Stimulated activated CD4-positive, alpha-beta T cell treated with anti-CD3 and anti-CD28 coated beads, TNF-alpha, amount 100 ng/mL, for 24 hours (primary cell): ENCODE measurements around the gene SGK2.
"Not testable (repeated sequence)": the region's sequence is repeated elsewhere in the genome, so short reads cannot be mapped to it uniquely, and the experiment has no call there.

ENCODE experiments used
- DNase-seq, 3 experiments: peaks; one replicate each; pipeline ENCODE4 v3.0.0-alpha.2; 2020; ENCODE audit warnings: low read depth in 3 of 3

The SGK2 gene

DNA sequence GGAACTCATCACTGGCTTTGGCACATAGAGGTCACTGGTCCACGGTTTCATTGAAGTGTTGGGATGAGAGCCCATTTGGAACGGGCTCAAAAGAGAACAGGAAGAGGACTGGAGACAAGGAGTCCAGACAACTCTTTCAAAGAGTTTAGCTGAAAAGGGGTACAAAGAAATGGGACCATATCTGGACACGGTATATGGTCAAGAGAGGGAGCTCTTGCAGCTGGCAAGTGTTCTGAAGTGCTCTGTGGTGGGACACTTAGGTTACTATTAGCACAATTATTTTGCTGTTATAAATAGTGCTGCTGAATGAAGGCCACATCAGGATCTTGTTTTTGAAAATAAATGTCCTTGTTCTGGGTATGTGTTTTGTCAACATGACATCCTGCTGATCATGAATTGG, 4.6 kb downstream of the SGK2 start:
- DNase-seq, result no peak

DNA sequence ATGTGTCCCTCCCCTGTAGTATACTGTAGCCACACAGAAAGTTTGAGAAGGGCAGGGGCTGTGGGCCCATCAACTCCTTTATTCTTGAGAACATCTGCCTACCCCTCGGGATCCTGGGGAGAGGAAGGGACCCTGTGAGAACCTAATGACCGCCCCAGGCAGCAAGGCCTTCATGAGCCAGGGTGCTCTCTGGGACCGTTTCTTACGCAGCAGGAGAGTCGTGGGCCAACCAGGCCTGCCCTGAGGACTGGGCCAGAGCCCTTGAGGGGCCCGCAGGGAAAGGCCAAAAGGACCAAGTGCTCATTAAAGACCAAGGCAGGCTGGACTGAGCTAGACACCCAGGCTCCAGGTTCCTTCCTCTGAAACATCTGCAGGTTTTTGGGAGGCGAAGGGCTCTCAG, 5.2 kb downstream of the SGK2 start:
- DNase-seq, result no peak

DNA sequence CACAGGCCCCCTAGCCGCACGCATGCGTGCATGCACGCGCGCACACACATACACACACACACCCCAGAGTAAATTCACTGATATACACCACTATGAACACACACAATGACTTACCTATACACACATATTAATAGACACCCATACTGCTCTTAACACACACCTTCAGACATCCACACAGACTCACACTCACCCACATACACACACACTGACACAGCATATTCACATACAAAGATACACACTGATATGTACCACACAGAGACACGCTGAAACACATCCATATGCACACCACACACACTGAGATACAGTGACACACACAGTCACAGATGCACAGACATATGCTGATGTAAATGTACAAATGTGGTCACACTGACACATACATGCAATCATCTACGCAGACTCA, 5.6 kb downstream of the SGK2 start:
- no peak for DNase-seq

DNA sequence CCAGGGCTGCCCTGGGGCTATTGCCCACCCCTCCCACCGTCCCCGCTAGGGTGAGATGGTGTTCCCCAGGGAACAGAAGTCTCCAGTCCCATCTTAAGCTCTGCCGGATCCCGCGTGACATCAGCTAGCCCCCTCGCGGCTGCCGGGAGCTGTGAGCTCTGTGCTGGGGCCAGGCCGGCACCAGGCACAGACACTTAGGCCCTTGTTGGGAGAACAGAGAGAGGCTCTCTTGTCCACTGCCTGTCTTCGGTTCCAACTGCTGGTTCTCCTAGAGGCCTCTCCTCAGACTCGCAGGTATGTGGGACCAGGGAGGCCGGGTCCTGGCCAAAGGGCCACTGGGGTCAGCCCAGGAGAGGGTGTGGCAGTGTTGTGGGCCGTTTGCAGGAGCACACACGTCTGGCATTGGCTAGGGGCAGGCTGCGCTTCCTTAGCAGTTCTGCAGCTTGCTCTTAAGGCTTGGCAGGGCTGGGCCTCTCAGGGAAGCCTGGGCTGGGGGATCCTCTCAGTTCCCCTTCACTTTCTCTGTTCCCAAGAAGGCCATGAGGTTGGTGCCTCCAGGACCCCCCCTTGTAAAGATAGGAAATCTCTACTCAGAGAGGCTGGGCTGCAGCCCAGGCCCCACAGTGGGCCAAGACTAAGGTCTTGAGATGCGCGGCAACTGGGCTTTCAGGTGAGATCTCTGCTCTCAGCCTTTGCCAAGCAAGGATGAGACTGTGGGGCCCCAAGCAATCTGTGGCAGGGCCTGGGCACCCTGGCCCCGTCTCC, 6.3 kb downstream of the SGK2 start:
- no peak for DNase-seq

DNA sequence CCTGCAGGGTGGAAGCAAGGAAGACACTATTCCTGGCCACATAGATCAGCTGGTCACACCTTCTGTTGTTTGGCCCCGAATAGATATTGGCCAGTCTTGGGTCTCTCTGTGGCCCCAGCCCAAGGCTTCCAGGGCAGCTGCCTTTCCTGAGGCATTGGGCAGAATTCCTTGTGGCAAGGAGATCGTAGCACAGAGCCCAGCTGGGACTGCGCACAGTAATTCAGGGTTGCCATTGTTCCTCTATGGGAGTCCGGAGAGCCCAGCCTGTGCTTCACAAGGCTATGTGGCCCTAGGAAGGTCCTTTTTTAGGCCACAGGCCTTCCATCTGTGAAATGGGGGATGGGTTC, 6.9 kb downstream of the SGK2 start:
- no peak for DNase-seq

DNA sequence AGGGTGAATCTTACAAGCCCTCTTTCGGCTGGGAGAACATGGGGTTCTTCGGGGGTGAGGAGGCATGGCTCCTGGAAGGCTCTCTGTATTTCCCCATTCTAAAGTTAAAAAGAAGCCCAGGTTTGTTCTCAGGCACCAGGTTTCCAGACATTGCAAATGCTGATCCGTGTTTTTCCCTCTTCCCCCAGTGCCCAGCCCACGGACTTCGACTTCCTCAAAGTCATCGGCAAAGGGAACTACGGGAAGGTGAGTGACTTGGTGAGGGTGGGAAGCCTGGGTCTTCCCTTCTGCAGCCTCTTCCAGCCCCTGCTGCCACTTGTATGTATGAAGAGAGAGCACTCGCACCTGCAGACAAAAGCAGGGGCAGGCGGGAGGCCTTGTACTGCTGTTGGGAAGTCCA, 8.7 kb downstream of the SGK2 start:
- no peak for DNase-seq

DNA sequence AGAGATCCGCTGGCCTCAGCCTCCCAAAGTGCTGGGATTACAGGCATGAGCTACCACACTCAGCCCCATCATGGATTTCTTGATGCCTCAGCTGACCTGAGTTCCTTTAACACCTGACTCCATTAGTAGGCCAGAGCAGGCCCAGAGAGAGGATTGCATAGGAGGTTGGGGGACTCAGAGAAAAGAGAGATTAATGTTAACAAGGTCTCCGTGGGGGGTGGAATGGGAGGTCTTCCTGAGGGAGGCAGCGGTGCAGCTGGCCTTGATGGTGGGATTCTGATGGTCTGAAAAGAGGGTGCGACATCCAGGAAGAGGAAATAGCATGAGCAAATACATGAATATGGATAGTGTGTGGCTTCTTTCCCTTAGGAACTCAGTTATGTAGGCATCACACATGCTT, 9.9 kb downstream of the SGK2 start:
- no peak for DNase-seq

- DNase-seq, result no peak
Measured at GRCh38 chr20:43569282-43569681, 10.5 kb downstream of the SGK2 start.

DNA sequence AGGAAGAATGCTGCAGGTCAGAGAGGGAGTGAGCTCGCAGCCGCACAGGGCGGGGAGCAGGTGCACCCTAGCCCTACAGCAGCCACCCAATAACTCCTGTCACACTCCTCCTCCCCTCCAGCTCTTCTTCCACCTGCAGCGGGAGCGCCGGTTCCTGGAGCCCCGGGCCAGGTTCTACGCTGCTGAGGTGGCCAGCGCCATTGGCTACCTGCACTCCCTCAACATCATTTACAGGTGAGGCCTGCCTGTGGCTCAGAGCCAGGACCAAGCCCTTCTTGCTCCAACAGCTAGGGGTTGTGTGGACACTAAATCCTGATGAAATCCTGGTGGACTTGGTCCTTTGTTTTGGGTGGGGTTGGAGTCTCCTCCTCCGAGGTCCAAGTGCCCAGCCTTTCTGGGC, 11.7 kb downstream of the SGK2 start:
- no peak for DNase-seq

DNA sequence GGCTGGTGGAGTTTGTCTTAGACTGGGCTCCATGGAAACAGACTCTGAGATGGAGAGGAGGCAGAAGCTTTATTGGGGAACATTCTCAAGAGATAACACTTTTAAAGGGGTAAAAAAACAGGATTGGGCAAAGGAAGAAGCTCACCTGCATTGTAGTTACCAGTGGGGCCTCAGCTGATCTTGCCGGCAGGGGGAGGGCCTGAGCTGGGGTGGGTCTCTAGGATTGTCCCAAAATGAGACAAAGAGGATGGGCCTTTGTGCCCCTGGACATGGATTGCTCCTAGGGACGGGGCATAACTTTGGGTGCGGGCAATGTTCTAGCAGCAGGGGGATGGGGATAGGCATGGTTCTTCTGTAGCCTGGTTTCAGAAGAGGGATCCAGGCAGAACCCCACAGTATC, 12.5 kb downstream of the SGK2 start:
- DNase-seq, result no peak

GRCh38 chr20:43571771-43572170, 12.9 kb downstream of the SGK2 start:
- DNase-seq, result no peak

GRCh38 chr20:43572891-43573290, 14.1 kb downstream of the SGK2 start:
- no peak for DNase-seq

DNA sequence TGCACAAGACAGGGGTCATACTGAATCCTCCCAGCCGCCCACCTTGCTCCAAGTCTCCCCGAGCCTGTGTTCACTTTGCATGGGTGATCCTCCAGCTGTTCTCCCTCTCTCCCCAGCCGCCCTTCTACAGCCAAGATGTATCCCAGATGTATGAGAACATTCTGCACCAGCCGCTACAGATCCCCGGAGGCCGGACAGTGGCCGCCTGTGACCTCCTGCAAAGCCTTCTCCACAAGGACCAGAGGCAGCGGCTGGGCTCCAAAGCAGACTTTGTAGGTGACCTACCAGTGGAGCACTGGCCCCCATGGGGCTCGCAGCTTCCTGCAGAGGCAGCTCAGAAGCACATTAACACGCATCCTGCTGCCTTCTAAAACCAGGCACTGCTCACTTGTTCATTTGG, 17.3 kb downstream of the SGK2 start:
- DNase-seq, result no peak

GRCh38 chr20:43579861-43580793, 21.3 kb downstream of the SGK2 start:
- DNase-seq, result no peak

DNA sequence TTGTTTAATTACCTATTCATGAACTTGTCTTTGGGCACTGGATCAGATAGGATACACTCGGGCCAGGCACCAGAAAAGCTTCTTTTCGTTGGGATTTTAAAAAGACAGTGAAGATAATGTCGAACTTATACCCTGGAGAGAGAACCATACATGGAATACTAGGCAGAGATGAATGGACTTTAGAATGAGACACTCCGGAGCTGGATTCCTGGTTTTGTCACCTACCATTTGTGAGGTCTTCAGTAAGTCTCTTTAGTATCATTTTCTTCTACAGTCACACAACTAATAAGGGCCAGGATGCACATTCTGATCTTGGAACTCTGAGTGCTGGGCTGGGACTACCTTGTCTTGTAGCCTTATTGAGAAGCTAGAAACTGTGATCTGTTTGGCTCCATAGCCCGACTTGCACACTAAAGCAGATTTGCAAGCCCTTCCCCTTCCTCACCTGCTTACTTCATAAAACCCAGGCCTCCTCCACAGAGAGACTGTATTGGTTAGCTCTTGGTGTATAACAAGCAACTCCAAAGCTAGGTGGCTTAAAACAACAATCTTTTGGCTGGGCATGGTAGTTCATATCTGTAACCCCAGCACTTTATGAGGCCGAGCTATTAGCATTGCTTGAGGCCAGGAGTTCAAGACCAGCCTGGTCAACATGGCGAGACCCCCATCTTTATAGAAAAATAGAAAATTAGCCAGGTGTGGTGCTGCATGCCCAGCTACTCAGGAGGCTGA, 24.5 kb downstream of the SGK2 start:
- no peak for DNase-seq

- DNase-seq, result no peak
Measured at GRCh38 chr20:43583982-43584432, 25.2 kb downstream of the SGK2 start.

- no peak for DNase-seq
Measured at GRCh38 chr20:43584448-43585136, 25.8 kb downstream of the SGK2 start.

DNA sequence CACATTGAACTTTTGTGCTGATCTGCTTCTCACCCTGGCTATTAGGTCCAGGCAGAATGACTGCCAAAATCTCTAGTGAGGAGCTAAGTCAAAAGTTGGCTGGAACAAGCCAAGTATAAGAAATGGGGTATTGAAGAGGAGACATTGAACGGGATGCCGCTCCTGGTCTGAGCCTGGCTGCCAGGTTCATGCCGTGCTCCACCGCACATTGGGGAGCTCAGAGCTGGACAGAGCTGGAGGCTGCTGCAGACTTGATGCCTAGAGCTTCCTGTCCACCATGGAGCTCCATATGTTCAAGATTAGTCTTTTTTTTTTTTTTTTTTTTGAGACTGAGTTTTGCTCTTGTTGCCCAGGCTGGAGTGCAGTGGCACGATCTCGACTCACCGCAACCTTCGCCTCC, 27.8 kb downstream of the SGK2 start:
- DNase-seq, result no peak

- DNase-seq, result not testable (repeated sequence)
Measured at GRCh38 chr20:43588526-43588925, 29.7 kb downstream of the SGK2 start.

DNA sequence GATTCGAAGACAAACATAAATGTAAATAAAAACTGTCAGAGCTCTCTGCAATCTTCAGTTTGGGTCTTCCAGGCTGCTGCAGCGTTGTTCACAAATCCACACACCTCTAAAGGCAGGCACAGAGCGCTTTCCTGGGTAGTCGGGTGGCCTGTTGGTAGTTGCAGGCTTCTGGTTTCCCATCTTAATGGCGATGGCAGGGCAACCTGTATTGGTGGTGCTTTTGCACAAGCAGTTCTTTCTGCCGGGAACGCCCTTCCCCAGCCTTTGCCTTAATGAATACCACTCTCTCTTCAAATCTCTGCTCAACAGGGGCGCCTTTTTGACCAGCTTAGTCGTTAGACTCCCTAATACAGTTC, 31.2 kb downstream of the SGK2 start:
- DNase-seq, result peak in 1 of 3 experiments; percentile 2

DNA sequence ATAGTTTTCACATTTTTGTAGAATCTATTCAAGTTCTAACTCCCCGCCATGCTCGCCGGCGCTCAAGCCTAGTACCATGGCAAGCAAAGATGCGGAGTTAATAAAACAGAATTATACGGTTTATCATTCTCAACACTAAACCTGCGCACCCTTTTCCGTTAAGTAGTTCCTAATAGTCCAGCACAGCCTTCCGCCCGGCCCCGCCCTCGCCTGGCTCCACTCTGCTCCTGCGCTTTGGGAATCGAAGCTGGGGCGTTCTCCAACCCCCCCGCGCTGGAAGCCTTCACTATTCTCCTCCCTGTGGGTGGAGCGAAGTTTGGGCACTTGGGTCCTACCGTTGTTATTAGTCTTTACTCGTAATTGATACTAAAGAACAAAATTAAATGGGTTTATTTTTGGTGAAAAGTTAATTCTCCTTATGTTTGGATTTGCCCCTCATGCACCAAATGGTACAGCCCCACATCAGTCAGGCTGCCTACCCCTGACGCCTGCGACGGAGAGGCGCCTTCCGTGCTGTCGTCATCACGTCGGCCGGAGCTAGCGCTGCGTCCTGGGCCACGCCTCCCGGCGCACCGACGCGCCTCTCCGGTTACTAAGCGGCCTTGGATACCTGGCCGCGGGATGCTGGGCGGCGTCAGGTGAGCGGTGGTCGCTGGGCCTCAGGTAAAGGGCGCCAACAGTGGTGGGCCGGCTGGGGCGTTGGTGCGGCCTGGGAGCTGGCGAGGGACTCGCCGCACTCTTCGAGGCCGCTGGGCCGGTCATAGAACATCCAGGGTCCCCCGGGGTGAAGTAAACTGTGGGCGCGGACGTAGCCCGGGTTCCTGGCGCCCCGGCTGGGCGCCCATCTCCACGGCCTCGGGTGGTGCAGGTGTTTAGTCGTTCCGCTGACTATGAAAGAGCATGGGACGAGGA, 31.8 kb downstream of the SGK2 start, which contains the start of gene IFT52:
TSS of gene IFT52 (plus strand) at position 546 of the 912 bp plus-strand sequence. CDS start 3,762 bp downstream, outside the sequence.
- DNase-seq, result peak; percentile 79 to 88 (median 79)
